Hypothalamus (tissue), 51 donors: ENCODE data around the gene TMEM52.

Source experiments
- DNase-seq, 51 donors: peaks; one replicate each; lab custom pipeline; 2025; lab: John Stamatoyannopoulos, UW

Gene TMEM52

GRCh38 chr1:1918901-1919303 lies at the start of gene TMEM52:
Gene TMEM52 (minus strand): TSS chr1:1919279. CDS start chr1:1919265, 14 bp downstream.
- DNase-seq: no peak

DNA sequence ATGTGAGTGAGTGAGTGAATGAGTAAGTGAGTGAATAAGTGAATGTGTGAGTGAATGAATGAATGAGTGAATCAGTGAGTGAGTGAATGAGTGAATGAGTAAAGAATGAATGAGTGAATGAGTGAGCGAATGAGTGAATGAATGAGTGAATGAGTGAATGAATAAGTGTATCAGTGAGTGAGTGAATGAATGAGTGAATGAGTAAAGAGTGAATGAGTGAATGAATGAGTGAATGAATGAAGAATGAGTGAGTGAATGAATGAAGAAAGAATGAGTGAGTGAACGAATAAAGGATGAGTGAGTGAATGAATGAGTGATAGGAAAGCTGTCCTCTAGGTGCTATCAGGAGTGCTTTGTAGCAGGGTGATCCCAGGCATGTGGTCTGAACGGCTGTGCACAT lies 48.8 kb upstream of the TMEM52 start:
- no peak for DNase-seq

DNA sequence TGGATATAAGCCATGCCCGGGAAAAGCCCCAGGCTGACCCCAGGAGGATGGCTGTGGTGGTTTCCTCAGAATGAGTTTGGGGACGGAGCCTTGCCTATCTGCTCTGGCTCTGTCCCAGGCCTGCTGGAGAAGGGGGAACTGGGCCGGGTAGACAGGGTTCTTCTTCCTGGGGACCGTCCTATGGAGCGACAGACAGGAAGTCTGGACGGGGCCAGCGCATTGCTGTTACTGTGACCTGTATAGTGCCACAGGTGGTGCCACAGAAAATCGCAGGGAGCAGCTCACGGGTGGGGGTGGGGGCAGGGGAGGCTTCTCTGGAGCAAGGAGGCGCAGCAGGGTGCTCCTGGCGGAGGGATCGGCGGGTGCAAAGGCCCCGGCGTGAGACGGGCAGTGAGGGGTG lies 48.1 kb upstream of the TMEM52 start:
- peak in 1 of 51 donors; percentile 10 for DNase-seq

GRCh38 chr1:1966071-1966740 lies 47.1 kb upstream of the TMEM52 start:
- DNase-seq: peak in 8 of 51 donors; percentile 8 to 27 (median 14)

DNA sequence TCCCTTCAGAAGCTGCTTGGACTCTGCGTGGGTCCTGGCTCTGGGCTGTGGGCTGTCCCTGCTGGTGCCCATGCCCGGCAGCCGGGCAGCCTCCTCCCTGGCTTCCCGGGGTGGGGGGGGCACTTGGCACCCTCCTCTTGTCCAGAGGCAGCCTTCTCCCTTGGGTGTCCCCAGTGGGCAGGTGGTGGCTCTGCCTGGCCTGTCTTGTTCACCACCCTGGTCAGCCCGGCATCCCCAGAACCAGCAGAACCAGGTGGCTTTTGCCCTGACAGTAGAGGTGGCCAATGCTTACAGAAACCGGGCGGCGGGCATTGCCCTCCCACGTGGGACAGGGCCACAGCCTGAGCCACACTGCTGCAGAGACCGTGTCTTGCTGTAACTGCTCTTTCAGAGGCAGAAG lies 46.5 kb upstream of the TMEM52 start:
- no peak for DNase-seq

DNA sequence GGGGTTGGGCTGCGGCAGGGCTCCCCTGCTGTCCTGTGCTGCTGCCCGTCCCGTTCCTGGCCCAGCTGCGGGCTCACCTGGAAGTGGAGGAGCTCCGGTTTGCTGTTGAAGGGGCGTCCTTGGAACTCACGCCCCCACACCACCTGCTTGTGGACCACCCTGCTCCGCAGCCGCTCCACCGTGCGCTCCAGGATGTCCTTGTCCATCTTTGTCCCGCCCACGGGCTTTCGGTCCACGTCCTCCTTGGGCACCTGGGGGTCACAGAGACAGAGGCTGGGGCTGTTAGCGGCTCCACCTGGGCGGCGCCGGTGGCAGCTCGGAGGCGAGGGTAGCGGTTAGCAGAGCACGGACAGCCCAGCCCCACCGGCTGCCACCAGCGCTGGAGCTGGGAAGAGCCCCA lies 45.7 kb upstream of the TMEM52 start:
- no peak for DNase-seq

GRCh38 chr1:1963570-1963969 lies 44.5 kb upstream of the TMEM52 start:
- no peak for DNase-seq

DNA sequence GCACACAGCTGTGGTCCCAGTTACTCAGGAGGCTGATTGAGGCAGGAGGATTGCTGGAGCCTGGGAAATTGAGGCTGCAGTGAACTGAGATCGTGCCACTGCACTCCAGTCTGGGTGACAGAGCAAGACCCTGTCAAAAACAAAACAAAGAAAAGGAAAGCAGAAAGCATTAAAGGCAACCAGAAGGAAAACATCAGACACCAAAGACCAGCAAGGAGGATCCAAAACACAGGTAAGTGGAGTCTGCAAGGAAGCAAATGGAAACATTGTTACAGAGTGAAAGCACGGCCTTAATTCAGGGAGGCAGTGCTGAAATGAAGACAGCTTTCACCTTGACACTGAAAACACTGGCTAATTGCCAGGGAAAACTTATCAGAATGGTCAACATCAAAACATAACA lies 43.7 kb upstream of the TMEM52 start:
- no peak for DNase-seq

DNA sequence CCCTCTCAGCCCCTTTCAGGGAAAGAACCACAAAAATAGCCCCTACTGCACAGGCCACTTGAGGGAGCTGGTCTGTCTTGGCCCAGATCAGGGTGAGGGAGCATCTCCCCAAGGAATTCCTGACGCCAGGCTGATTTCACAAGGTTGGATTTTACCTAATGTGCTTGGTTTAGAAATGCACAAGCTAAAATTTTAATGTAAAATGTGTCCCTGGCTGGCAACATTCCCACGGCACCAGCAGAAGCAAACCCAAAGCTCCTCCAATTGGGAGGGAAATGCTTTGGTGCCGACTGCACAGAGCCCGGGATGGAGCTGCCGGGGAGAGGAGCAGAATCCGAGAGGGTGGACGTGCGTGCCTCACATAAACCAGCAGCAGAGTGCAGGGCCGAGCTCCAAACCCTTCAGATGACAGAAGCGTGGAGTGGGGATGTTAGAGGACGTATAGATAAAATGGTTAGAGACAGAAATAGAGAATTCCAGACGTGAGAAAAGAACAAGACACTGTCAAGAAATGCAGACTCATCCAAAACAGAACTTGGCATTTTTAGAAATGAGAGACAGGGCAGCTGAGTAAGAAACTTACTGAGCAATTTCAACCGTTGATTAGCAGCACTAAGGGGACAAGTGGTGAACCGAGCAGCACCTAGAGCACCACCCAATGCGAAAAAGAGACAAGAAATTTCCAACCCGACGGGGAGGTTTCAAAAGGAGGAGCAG lies 41.6 kb upstream of the TMEM52 start:
- DNase-seq: peak in 1 of 51 donors; percentile 30

GRCh38 chr1:1959840-1960479 lies 40.9 kb upstream of the TMEM52 start:
- peak in 37 of 51 donors; percentile 5 to 73 (median 49) for DNase-seq

DNA sequence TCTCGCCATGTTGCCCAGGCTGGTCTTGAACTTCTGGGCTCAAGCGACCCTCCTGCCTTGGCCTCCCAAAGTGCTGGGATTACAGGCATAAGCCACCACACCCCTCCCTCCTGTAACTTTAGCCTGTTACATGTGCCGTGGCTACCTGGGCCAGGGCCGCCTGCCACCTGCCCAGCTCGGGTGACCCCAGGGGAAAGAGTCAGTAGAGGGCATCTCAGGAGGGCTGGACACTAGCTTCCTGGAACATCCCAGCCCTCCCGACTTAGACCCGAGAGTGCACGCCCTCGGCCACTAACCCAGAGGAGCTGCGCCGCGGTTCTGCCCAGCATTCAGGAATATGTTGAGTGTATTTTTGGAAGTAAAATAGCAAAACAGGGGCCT lies 40.4 kb upstream of the TMEM52 start:
- DNase-seq: no peak

- no peak for DNase-seq
Measured at GRCh38 chr1:1958071-1958541, 39.0 kb upstream of the TMEM52 start.

GRCh38 chr1:1957533-1957961 lies 38.5 kb upstream of the TMEM52 start:
- DNase-seq: no peak

- DNase-seq: no peak
Measured at GRCh38 chr1:1956586-1957532, 37.8 kb upstream of the TMEM52 start.

DNA sequence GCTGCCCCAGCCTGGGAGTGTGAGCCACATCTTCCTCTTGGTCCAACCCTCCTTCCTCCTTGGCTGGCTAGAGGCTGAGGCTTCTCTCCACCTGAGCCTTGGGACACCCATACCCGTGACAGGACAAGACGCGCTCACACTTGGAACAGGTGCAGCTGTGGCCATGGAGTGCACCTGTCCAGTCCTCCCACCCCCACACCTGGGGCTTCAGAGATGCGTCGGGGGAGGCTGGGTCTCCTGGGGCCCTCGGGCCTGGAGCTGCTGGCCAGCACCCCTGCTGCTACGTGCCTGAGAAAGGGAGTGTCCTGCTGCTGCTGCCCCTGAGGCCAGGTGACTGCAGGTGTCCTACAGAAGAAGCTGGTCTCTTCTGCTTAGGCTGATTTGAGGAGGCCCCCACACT lies 37.0 kb upstream of the TMEM52 start:
- no peak for DNase-seq

DNA sequence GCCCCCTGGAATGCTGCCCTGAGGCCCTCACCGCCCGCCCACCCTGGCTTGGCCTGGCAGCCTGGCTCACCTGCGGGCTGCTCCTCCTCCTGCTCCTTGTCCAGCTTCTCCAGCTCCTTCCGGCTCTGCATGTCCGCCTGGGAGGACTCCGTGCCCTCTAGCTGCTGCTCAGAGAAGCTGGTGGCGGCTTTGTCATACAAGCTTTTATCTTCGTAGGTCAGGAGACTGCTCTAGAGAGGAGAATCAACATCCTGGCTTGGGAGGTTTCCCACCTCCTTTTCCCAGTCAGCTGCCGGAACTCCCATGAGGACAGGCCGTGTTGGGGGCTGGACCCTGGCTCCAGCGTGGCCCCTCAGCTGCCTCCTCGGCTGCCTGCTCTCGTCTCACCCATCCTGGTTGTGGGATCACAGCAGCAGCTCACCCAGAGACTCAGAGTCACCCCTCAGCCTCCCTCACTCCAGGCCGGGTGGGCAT lies 36.6 kb upstream of the TMEM52 start:
- no peak for DNase-seq

DNA sequence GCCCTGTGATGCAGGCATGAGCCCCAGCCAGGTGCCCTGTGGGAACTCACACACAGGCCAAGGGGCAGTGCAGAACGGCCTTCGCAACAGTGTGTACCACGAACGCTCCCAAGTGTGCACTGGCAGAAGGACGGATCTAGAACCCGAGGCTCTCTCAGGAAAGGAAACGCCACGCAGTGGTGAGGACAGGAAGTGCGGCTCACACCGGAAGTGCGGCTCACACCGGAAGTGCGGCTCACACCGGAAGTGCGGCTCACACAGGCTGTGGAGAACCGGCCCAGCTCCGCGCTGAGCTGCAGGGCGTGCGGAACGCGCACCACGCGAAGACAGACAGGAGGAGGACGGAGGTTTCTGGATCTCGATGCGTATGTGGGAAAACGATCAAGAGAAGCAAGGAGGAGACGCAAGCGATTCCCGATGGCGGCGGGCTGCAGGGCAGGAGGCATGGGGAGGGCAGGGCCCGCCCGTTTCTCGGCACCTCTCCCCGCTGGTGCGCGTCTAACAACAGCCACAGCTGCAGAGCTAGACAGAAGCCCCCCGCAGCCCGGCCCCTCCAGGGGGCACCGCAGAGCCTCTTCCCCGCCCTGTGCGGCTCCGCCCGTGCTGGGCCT lies 35.9 kb upstream of the TMEM52 start:
- no peak for DNase-seq

GRCh38 chr1:1954015-1954414 lies 34.9 kb upstream of the TMEM52 start:
- no peak for DNase-seq

DNA sequence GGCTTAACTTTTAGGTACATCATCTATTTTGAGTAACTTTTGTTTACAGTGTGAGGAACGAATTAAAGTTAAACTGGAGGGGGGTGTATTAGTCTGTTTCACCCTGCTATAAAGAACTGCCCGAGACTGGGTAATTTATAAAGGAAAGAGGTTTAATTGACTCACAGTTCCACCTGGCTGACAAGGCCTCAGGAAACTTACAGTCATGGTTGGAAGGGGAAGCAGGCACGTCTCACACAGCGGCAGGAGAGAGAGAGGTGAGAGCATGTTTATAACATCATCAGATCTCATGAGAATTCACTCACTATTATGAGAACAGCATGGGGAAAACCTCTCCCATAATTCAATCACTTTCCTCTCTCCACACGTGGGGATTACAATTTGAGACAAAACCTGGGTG lies 31.9 kb upstream of the TMEM52 start:
- no peak for DNase-seq

DNA sequence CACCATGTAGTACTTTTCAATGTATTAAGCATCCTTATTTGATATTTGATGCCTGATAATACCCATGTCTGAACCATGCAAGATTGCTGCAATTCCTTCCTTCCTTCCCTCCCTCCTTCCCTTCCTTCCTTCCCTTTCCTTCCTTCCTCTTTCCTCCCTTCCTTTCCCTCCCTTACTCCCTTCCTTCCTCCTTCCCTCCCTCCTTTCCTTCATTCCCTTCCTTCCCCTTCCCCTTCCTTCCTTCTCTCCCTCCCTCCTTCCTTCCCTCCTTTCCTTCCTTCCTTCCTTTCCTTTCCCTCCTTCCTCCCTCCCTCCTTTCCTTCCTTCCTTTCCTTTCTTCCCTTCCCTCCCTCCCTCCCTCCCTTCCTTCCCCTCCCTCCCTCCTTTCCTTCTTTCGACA lies 29.7 kb upstream of the TMEM52 start:
- DNase-seq: no peak
